ENCODE data around the gene CRYBB1.
A peak's percentile ranks its signal among the peaks of the same experiment; 100 is the strongest.

The CRYBB1 gene

GRCh38 chr22:26574001-26574723 lies 43.7 kb downstream of the CRYBB1 start:
- DNase-seq = no peak

- DNase-seq = no peak
Measured at GRCh38 chr22:26573026-26573662, 44.7 kb downstream of the CRYBB1 start.

GRCh38 chr22:26570864-26571525 lies 46.8 kb downstream of the CRYBB1 start:
- no peak for DNase-seq

GRCh38 chr22:26570115-26570514 lies 47.7 kb downstream of the CRYBB1 start:
- no peak for DNase-seq

GRCh38 chr22:26568207-26568706 lies 49.6 kb downstream of the CRYBB1 start:
- peak in 1 of 2 experiments; percentile 19 for DNase-seq

GRCh38 chr22:26567610-26568009 lies 50.2 kb downstream of the CRYBB1 start:
- DNase-seq = no peak

- no peak for DNase-seq
Measured at GRCh38 chr22:26566994-26567393, 50.8 kb downstream of the CRYBB1 start.

GRCh38 chr22:26565889-26566288 lies 51.9 kb downstream of the CRYBB1 start:
- no peak for DNase-seq

GRCh38 chr22:26565181-26565580 lies 52.6 kb downstream of the CRYBB1 start:
- DNase-seq = no peak

- DNase-seq = no peak
Measured at GRCh38 chr22:26564672-26565071, 53.2 kb downstream of the CRYBB1 start.

- DNase-seq = no peak
Measured at GRCh38 chr22:26564181-26564580, 53.6 kb downstream of the CRYBB1 start.

GRCh38 chr22:26563022-26563421 lies 54.8 kb downstream of the CRYBB1 start:
- DNase-seq = no peak

GRCh38 chr22:26561756-26562417 lies 55.9 kb downstream of the CRYBB1 start:
- no peak for DNase-seq

GRCh38 chr22:26559961-26560575 lies 57.8 kb downstream of the CRYBB1 start:
- no peak for DNase-seq

- no peak for DNase-seq
Measured at GRCh38 chr22:26558248-26558895, 59.5 kb downstream of the CRYBB1 start.

GRCh38 chr22:26556904-26557303 lies 60.9 kb downstream of the CRYBB1 start:
- DNase-seq = no peak

GRCh38 chr22:26555478-26555877 lies 62.3 kb downstream of the CRYBB1 start:
- no peak for DNase-seq

- no peak for DNase-seq
Measured at GRCh38 chr22:26554956-26555355, 62.9 kb downstream of the CRYBB1 start.

- DNase-seq = no peak
Measured at GRCh38 chr22:26553056-26553752, 64.6 kb downstream of the CRYBB1 start.

- DNase-seq = no peak
Measured at GRCh38 chr22:26552466-26552865, 65.4 kb downstream of the CRYBB1 start.

- no peak for DNase-seq
Measured at GRCh38 chr22:26551568-26551967, 66.3 kb downstream of the CRYBB1 start.
